ENCODE data around the gene SLC5A6.

DNA sequence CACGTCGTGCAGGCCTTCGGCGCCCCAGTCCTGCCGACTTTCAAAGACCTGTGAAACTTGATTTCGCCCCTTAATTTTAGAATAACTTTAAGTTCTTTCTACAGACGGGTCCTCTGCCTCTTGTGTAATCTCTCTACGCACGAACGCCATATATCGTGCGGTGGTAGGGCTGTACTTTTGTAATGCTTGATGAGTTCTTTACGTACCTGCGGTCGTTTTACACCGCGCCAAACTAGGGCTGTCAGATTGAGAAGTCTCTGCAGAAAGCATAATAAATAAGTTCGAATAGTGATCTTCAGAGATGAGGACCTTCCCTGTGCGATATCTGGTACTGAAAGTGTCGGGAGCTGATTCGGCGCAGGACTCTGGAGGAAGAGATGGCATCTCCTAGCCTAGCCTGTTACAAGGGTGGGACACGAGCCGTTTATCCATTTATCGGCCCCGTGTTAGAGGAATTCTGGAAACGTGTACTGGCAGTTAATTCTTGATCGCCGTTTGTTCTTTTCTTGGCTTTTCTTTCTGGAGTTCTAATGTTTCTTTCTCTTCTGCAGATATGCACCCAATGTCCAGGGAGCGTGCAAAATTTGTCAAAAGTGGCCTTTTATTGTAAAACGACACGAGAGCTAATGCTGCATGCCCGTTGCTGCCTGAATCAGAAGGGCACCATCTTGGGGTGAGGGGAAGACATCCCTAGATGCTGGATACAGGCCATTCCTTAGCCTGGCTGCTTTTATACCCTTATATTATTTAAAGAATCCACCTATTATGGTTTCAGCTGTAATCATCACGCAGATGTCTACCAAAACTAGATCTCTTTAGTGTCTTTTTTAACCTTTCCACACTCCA, 781 bp upstream of the SLC5A6 start:
- no peak for TF ChIP-seq CTCF (IDR thresholded peaks at IDR 0.05)
- no peak for TF ChIP-seq ZFX (IDR thresholded peaks at IDR 0.05; ENCODE audit: borderline replicate concordance)
